Activated naive CD8-positive, alpha-beta T cell (primary cell): ENCODE measurements around the gene STK31.
A peak's percentile ranks its signal among the peaks of the same experiment; 100 is the strongest.
"Not testable (repeated sequence)": the region's sequence is repeated elsewhere in the genome, so short reads cannot be mapped to it uniquely, and the experiment has no call there.

Experiments
- H3K27ac Mint-ChIP-seq: one replicate; pipeline ENCODE4 v1.8.0; 2021; ENCODE audit warnings: mixed read lengths
- H3K27me3 Mint-ChIP-seq: one replicate; pipeline ENCODE4 v1.8.0; 2021; ENCODE audit warnings: mixed read lengths
- H3K36me3 Mint-ChIP-seq: one replicate; pipeline ENCODE4 v1.8.0; 2021; ENCODE audit warnings: mixed read lengths
- H3K4me1 Mint-ChIP-seq: one replicate; pipeline ENCODE4 v1.8.0; 2021; ENCODE audit warnings: low read depth, mixed read lengths
- H3K4me3 Mint-ChIP-seq: one replicate; pipeline ENCODE4 v1.8.0; 2021; ENCODE audit warnings: mild to moderate bottlenecking, mixed read lengths
- H3K9me3 Mint-ChIP-seq: one replicate; pipeline ENCODE4 v1.8.0; 2021; ENCODE audit warnings: low read depth, mixed read lengths

The STK31 gene

GRCh38 chr7:23710000-23710399 is at the start of gene STK31:
Gene STK31, plus strand, starts transcription at chr7:23710219. Its CDS starts 67 bp downstream, at chr7:23710286.
- Mint-ChIP-seq H3K4me3 (no peak within 1 kb of the TSS), H3K9me3 (peaks cover 10% of the 10 kb centered on the region), H3K27ac (no peak within 1 kb of the TSS), H3K27me3 (peaks cover 2% of the 10 kb centered on the region), H3K36me3 (peaks cover 15% of the 10 kb centered on the region), H3K4me1 (no peaks in the 10 kb centered on the region)

- H3K9me3 Mint-ChIP-seq: peaks cover 11% of the 10 kb centered on the region
- no peak overlapping the region for H3K27ac Mint-ChIP-seq
- no peak overlapping the region for H3K4me3 Mint-ChIP-seq
- no peaks in the 10 kb centered on the region for H3K4me1 Mint-ChIP-seq
- H3K27me3 Mint-ChIP-seq: no peaks in the 10 kb centered on the region
- H3K36me3 Mint-ChIP-seq: peaks cover 2% of the 10 kb centered on the region
These were observed 48.6 kb upstream of the STK31 start for GRCh38 chr7:23661385-23661784.

- Mint-ChIP-seq H3K27me3 (no peaks in the 10 kb centered on the region), H3K36me3 (peaks cover 4% of the 10 kb centered on the region), H3K4me1 (no peaks in the 10 kb centered on the region), H3K4me3 (no peak overlapping the region), H3K9me3 (peaks cover 1% of the 10 kb centered on the region), H3K27ac (no peak overlapping the region)
These were observed 47.7 kb upstream of the STK31 start for GRCh38 chr7:23662124-23662983.

- no peak overlapping the region for H3K27ac Mint-ChIP-seq
- no peaks in the 10 kb centered on the region for H3K27me3 Mint-ChIP-seq
- no peaks in the 10 kb centered on the region for H3K4me1 Mint-ChIP-seq
- peaks cover 4% of the 10 kb centered on the region for H3K36me3 Mint-ChIP-seq
- H3K4me3 Mint-ChIP-seq: no peak overlapping the region
- no peaks in the 10 kb centered on the region for H3K9me3 Mint-ChIP-seq
These were observed 47.1 kb upstream of the STK31 start for GRCh38 chr7:23662984-23663313.

GRCh38 chr7:23664122-23664521 is 45.9 kb upstream of the STK31 start:
- Mint-ChIP-seq H3K4me1 (no peaks in the 10 kb centered on the region), H3K9me3 (no peaks in the 10 kb centered on the region), H3K4me3 (no peak overlapping the region), H3K36me3 (peaks cover 2% of the 10 kb centered on the region), H3K27ac (no peak overlapping the region), H3K27me3 (no peaks in the 10 kb centered on the region)

- Mint-ChIP-seq H3K9me3 (no peaks in the 10 kb centered on the region), H3K36me3 (no peaks in the 10 kb centered on the region), H3K27ac (no peak overlapping the region), H3K27me3 (peaks cover 10% of the 10 kb centered on the region), H3K4me3 (no peak overlapping the region), H3K4me1 (no peaks in the 10 kb centered on the region)
These were observed 38.0 kb upstream of the STK31 start for GRCh38 chr7:23672033-23672432.

GRCh38 chr7:23679898-23680413 is 30.1 kb upstream of the STK31 start, which contains the start of gene FAM221A:
Gene FAM221A, plus strand, starts transcription at chr7:23680199. Its CDS starts 20 bp downstream, at chr7:23680219.
- Mint-ChIP-seq H3K27me3 (no peaks in the 10 kb centered on the region), H3K9me3 (no peaks in the 10 kb centered on the region), H3K27ac (peak within 1 kb of the TSS; percentile 86), H3K36me3 (no peaks in the 10 kb centered on the region), H3K4me1 (peaks cover 17% of the 10 kb centered on the region), H3K4me3 (peak within 1 kb of the TSS; percentile 91)

GRCh38 chr7:23680414-23681405 is 29.3 kb upstream of the STK31 start:
- peak overlapping the region; percentile 61 for H3K27ac Mint-ChIP-seq
- H3K4me1 Mint-ChIP-seq: peaks cover 17% of the 10 kb centered on the region
- peak overlapping the region; percentile 91 for H3K4me3 Mint-ChIP-seq
- no peaks in the 10 kb centered on the region for H3K9me3 Mint-ChIP-seq
- H3K36me3 Mint-ChIP-seq: no peaks in the 10 kb centered on the region
- H3K27me3 Mint-ChIP-seq: no peaks in the 10 kb centered on the region

GRCh38 chr7:23684041-23684440 is 26.0 kb upstream of the STK31 start:
- not testable (repeated sequence) for H3K27me3 Mint-ChIP-seq, H3K36me3 Mint-ChIP-seq, H3K9me3 Mint-ChIP-seq, H3K4me3 Mint-ChIP-seq, H3K27ac Mint-ChIP-seq
- peaks cover 15% of the 10 kb centered on the region for H3K4me1 Mint-ChIP-seq

- Mint-ChIP-seq H3K27me3 (no peaks in the 10 kb centered on the region), H3K9me3 (no peaks in the 10 kb centered on the region), H3K4me3 (no peak overlapping the region), H3K4me1 (peaks cover 5% of the 10 kb centered on the region), H3K36me3 (no peaks in the 10 kb centered on the region), H3K27ac (no peak overlapping the region)
These were observed 24.3 kb upstream of the STK31 start for GRCh38 chr7:23685731-23686130.

- Mint-ChIP-seq H3K36me3 (no peaks in the 10 kb centered on the region), H3K9me3 (no peaks in the 10 kb centered on the region), H3K27me3 (no peaks in the 10 kb centered on the region), H3K4me3 (no peak overlapping the region), H3K27ac (no peak overlapping the region), H3K4me1 (no peaks in the 10 kb centered on the region)
These were observed 23.0 kb upstream of the STK31 start for GRCh38 chr7:23687011-23687410.

- no peaks in the 10 kb centered on the region for H3K4me1 Mint-ChIP-seq
- H3K9me3 Mint-ChIP-seq: no peaks in the 10 kb centered on the region
- H3K27me3 Mint-ChIP-seq: no peaks in the 10 kb centered on the region
- peaks cover 11% of the 10 kb centered on the region for H3K36me3 Mint-ChIP-seq
- H3K4me3 Mint-ChIP-seq: no peak overlapping the region
- no peak overlapping the region for H3K27ac Mint-ChIP-seq
These were observed 20.9 kb upstream of the STK31 start for GRCh38 chr7:23689165-23689564.

GRCh38 chr7:23691320-23691719 is 18.7 kb upstream of the STK31 start:
- Mint-ChIP-seq H3K27ac (no peak overlapping the region), H3K4me1 (no peaks in the 10 kb centered on the region), H3K36me3 (peaks cover 14% of the 10 kb centered on the region), H3K4me3 (no peak overlapping the region), H3K27me3 (no peaks in the 10 kb centered on the region), H3K9me3 (no peaks in the 10 kb centered on the region)

- Mint-ChIP-seq H3K4me1 (no peaks in the 10 kb centered on the region), H3K27me3 (no peaks in the 10 kb centered on the region), H3K4me3 (no peak overlapping the region), H3K36me3 (peaks cover 14% of the 10 kb centered on the region), H3K9me3 (no peaks in the 10 kb centered on the region), H3K27ac (no peak overlapping the region)
These were observed 16.8 kb upstream of the STK31 start for GRCh38 chr7:23693224-23693623.

GRCh38 chr7:23696916-23697441 is 13.0 kb upstream of the STK31 start:
- Mint-ChIP-seq H3K9me3 (no peaks in the 10 kb centered on the region), H3K27ac (no peak overlapping the region), H3K4me3 (no peak overlapping the region), H3K4me1 (no peaks in the 10 kb centered on the region), H3K36me3 (peaks cover 14% of the 10 kb centered on the region), H3K27me3 (no peaks in the 10 kb centered on the region)
